HAP-1 (cell line): Measurements from ENCODE around the gene TWSG1.
"Not testable (repeated sequence)": the region's sequence is repeated elsewhere in the genome, so short reads cannot be mapped to it uniquely, and the experiment has no call there.

Experiments
- DNase-seq, 2 experiments: peaks; one replicate each; pipeline ENCODE4 v3.0.0-alpha.2; 2016 to 2020; ENCODE audit warnings: low spot score in 2 of 2
- H3K27me3 ChIP-seq: fragments of 250-450 bp; sonication (Bioruptor Pico); 2 replicates; pipeline ENCODE4 v1.5.1; 2020; ENCODE audit warnings: low read depth, mild to moderate bottlenecking, moderate library complexity
- H3K36me3 ChIP-seq: fragments of 250-450 bp; sonication (Bioruptor Pico); replicated peaks from 2 replicates; pipeline ENCODE4 v1.5.1; 2020; ENCODE audit warnings: mild to moderate bottlenecking
- H3K4me1 ChIP-seq: fragments of 250-450 bp; sonication (Bioruptor Pico); 2 replicates; pipeline ENCODE4 v1.5.1; 2020; ENCODE audit warnings: mild to moderate bottlenecking
- H3K4me3 ChIP-seq: fragments of 250-450 bp; sonication (Bioruptor Pico); 2 replicates; pipeline ENCODE4 v1.5.1; 2020; ENCODE audit warnings: mild to moderate bottlenecking, moderate library complexity
- H3K9me3 ChIP-seq: fragments of 250-450 bp; sonication (Bioruptor Pico); 2 replicates; pipeline ENCODE4 v1.5.1; 2020; ENCODE audit warnings: mild to moderate bottlenecking, moderate library complexity
- in situ Hi-C: fragments of 300-500 bp; cut with MboI; formaldehyde crosslinking; loops from 3 replicates; pipeline ENCODE4 v1.14.3; 2020; ENCODE audit warnings: low sequenced_read_pairs, inconsistent platforms, mixed read lengths

Gene TWSG1

GRCh38 chr18:9413576-9413975 lies 79.0 kb downstream of the TWSG1 start:
- no peak for DNase-seq
- in situ Hi-C loops, result no loop called here
- peaks cover 14% of the 10 kb centered on the region for H3K4me1 ChIP-seq
- no peak overlapping the region for H3K4me3 ChIP-seq
- no peaks in the 10 kb centered on the region for H3K36me3 ChIP-seq
- no peaks in the 10 kb centered on the region for H3K9me3 ChIP-seq
- H3K27me3 ChIP-seq, result no peaks in the 10 kb centered on the region

- H3K4me3 ChIP-seq, result no peak overlapping the region
- in situ Hi-C loops, result no loop called here
- H3K9me3 ChIP-seq, result no peaks in the 10 kb centered on the region
- H3K36me3 ChIP-seq, result no peaks in the 10 kb centered on the region
- DNase-seq, result no peak
- no peaks in the 10 kb centered on the region for H3K27me3 ChIP-seq
- peaks cover 14% of the 10 kb centered on the region for H3K4me1 ChIP-seq
Observed at GRCh38 chr18:9416563-9417072, 82.0 kb downstream of the TWSG1 start.

- Histone ChIP-seq H3K36me3 (no peaks in the 10 kb centered on the region), H3K9me3 (no peaks in the 10 kb centered on the region), H3K27me3 (no peaks in the 10 kb centered on the region), H3K4me3 (no peak overlapping the region), H3K4me1 (peaks cover 14% of the 10 kb centered on the region)
- in situ Hi-C loops, result no loop called here
- DNase-seq, result peak; percentile 72 to 86
Observed at GRCh38 chr18:9417073-9417851, 82.7 kb downstream of the TWSG1 start.

GRCh38 chr18:9418047-9418690 lies 83.6 kb downstream of the TWSG1 start:
- Histone ChIP-seq H3K4me1 (peaks cover 14% of the 10 kb centered on the region), H3K9me3 (no peaks in the 10 kb centered on the region), H3K36me3 (no peaks in the 10 kb centered on the region), H3K27me3 (no peaks in the 10 kb centered on the region), H3K4me3 (no peak overlapping the region)
- in situ Hi-C loops, result no loop called here
- no peak for DNase-seq

GRCh38 chr18:9419956-9420631 lies 85.5 kb downstream of the TWSG1 start:
- Histone ChIP-seq H3K4me3 (no peak overlapping the region), H3K36me3 (no peaks in the 10 kb centered on the region), H3K9me3 (no peaks in the 10 kb centered on the region), H3K4me1 (peaks cover 14% of the 10 kb centered on the region), H3K27me3 (no peaks in the 10 kb centered on the region)
- no peak for DNase-seq
- in situ Hi-C loops, result no loop called here

GRCh38 chr18:9421096-9421900 lies 86.7 kb downstream of the TWSG1 start:
- Histone ChIP-seq H3K4me1 (peaks cover 14% of the 10 kb centered on the region), H3K27me3 (no peaks in the 10 kb centered on the region), H3K9me3 (no peaks in the 10 kb centered on the region), H3K4me3 (no peak overlapping the region), H3K36me3 (no peaks in the 10 kb centered on the region)
- DNase-seq, result no peak
- in situ Hi-C loops, result no loop called here

- no peak for DNase-seq
- in situ Hi-C loops, result no loop called here
- Histone ChIP-seq H3K27me3 (no peaks in the 10 kb centered on the region), H3K4me3 (no peak overlapping the region), H3K36me3 (no peaks in the 10 kb centered on the region), H3K9me3 (no peaks in the 10 kb centered on the region), H3K4me1 (peaks cover 10% of the 10 kb centered on the region)
Observed at GRCh38 chr18:9421901-9422327, 87.3 kb downstream of the TWSG1 start.

- Histone ChIP-seq H3K36me3 (no peaks in the 10 kb centered on the region), H3K4me1 (no peaks in the 10 kb centered on the region; the same call in 1 of the 2 replicates), H3K9me3 (no peaks in the 10 kb centered on the region), H3K27me3 (no peaks in the 10 kb centered on the region), H3K4me3 (no peak overlapping the region)
- in situ Hi-C loops, result no loop called here
- no peak for DNase-seq
Observed at GRCh38 chr18:9422816-9423519, 88.4 kb downstream of the TWSG1 start.

GRCh38 chr18:9423648-9424047 lies 89.1 kb downstream of the TWSG1 start:
- H3K36me3 ChIP-seq, in situ Hi-C loops, DNase-seq, H3K27me3 ChIP-seq, H3K4me1 ChIP-seq, H3K4me3 ChIP-seq, H3K9me3 ChIP-seq: not testable (repeated sequence)

- H3K4me3 ChIP-seq, H3K27me3 ChIP-seq, H3K4me1 ChIP-seq, DNase-seq, H3K9me3 ChIP-seq, H3K36me3 ChIP-seq, in situ Hi-C loops: not testable (repeated sequence)
Observed at GRCh38 chr18:9424235-9424634, 89.7 kb downstream of the TWSG1 start.

GRCh38 chr18:9426753-9427152 lies 92.2 kb downstream of the TWSG1 start:
- Histone ChIP-seq H3K9me3 (no peaks in the 10 kb centered on the region), H3K4me1 (no peaks in the 10 kb centered on the region), H3K27me3 (no peaks in the 10 kb centered on the region), H3K36me3 (no peaks in the 10 kb centered on the region), H3K4me3 (no peak overlapping the region)
- no peak for DNase-seq
- in situ Hi-C loops, result no loop called here

GRCh38 chr18:9428301-9428706 lies 93.7 kb downstream of the TWSG1 start:
- in situ Hi-C loops, result no loop called here

More at GRCh38 chr18:9428301-9428706, 93.7 kb downstream of the TWSG1 start:
- no peak for DNase-seq
- H3K36me3 ChIP-seq, result no peaks in the 10 kb centered on the region
- no peaks in the 10 kb centered on the region for H3K4me1 ChIP-seq
- H3K9me3 ChIP-seq, result no peaks in the 10 kb centered on the region
- H3K27me3 ChIP-seq, result no peaks in the 10 kb centered on the region
- H3K4me3 ChIP-seq, result no peak overlapping the region
